Endothelial cell (in vitro differentiated cells): ENCODE measurements around the gene PARM1. TPM values are rescaled to one million over a fixed set of nuclear protein-coding genes. Genes with fewer than 3 reads are reported as not detected.
A peak's percentile ranks its signal among the peaks of the same experiment; 100 is the strongest.

ENCODE experiments used
- DNase-seq: peaks from one replicate; pipeline ENCODE4 v3.0.0; 2021; ENCODE audit warnings: low spot score
- H3K27ac Mint-ChIP-seq: one replicate; pipeline ENCODE4 v1.8.0; 2021; ENCODE audit warnings: mixed read lengths, inconsistent platforms; ENCODE audit not compliant: unreplicated experiment
- H3K27me3 Mint-ChIP-seq: one replicate; pipeline ENCODE4 v1.8.0; 2021; ENCODE audit warnings: mild to moderate bottlenecking, moderate library complexity, mixed read lengths, inconsistent platforms; ENCODE audit not compliant: unreplicated experiment
- H3K36me3 Mint-ChIP-seq: one replicate; pipeline ENCODE4 v1.8.0; 2021; ENCODE audit warnings: mild to moderate bottlenecking, low read depth, mixed read lengths, inconsistent platforms; ENCODE audit not compliant: unreplicated experiment
- H3K4me1 Mint-ChIP-seq: one replicate; pipeline ENCODE4 v1.8.0; 2021; ENCODE audit warnings: mild to moderate bottlenecking, mixed read lengths, inconsistent platforms; ENCODE audit not compliant: unreplicated experiment
- H3K4me3 Mint-ChIP-seq: one replicate; pipeline ENCODE4 v1.8.0; 2021; ENCODE audit warnings: mild to moderate bottlenecking, mixed read lengths, inconsistent platforms; ENCODE audit not compliant: unreplicated experiment
- H3K9me3 Mint-ChIP-seq: one replicate; pipeline ENCODE4 v1.8.0; 2021; ENCODE audit warnings: mixed read lengths, inconsistent platforms; ENCODE audit not compliant: unreplicated experiment
- CTCF ChIP-seq: fragments of 200-600 bp; sonication (generic); IDR thresholded peaks from one replicate; pipeline ENCODE4 v1.5.0; 2021; ENCODE audit warnings: antibody characterized with exemption; ENCODE audit not compliant: unreplicated experiment
- total RNA-seq: library from RNA; stranded (reverse); fragmentation: NEBNext Ultra II Directional; extraction: Animal tissue kit (Norgen Biotek cat#: 25700); gene quantifications from one replicate; pipeline ENCODE4 v1.2.1, GENCODE V29; 2021; ENCODE audit not compliant: unreplicated experiment

Gene PARM1
- total RNA-seq, 1 donor from 2014 or later: 0.18 TPM

DNA sequence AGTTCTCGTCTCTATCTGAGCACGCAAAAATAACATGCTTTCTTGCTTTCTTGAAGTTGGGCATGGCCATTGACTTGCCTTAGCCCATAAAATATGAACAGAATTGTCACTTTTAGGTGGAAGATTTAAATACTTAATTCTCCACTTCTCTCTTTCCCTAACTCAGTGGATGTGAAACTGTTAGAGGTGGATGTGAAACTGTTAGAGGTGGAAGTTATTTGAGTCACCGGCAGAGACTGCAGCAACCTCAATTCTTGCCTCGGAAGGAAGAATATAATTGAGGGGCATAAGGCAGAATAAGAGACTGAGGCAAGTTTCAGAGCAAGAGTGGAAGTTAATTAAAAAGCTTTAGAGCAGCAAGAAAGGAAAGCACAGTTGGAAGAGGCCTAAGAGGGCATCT, 2.8 kb upstream of the PARM1 start:
- Mint-ChIP-seq H3K4me3 (no peak overlapping the region), H3K36me3 (no peaks in the 10 kb centered on the region), H3K4me1 (peaks cover 11% of the 10 kb centered on the region), H3K27me3 (peaks cover 17% of the 10 kb centered on the region), H3K9me3 (no peaks in the 10 kb centered on the region), H3K27ac (no peak overlapping the region)
- TF ChIP-seq CTCF: no peak
- DNase-seq: no peak

DNA sequence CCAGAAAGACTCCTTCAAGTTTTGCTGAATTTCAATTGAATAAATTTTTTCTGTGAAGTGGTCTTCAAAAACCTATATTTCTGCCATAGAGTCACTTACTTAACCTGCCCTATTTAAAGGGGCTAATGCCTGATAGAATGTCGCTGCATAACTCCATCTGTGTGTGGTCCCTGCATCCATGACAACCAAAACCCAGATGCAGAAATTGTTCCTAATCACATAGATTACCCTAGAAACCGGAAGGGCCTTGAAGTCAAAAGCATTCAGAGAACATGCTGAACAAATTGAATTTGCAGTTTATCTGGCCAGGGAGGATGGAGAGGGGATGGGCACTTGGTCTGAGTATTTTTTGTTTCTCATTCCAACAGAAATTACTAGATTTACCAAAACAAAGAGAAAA, 1.5 kb upstream of the PARM1 start:
- Mint-ChIP-seq H3K4me1 (peaks cover 11% of the 10 kb centered on the region), H3K27me3 (peaks cover 17% of the 10 kb centered on the region), H3K27ac (no peak overlapping the region), H3K36me3 (no peaks in the 10 kb centered on the region), H3K4me3 (no peak overlapping the region), H3K9me3 (no peaks in the 10 kb centered on the region)
- no peak for TF ChIP-seq CTCF
- DNase-seq: no peak

GRCh38 chr4:74932010-74932409, 906 bp upstream of the PARM1 start:
- H3K27me3 Mint-ChIP-seq: peaks cover 17% of the 10 kb centered on the region
- DNase-seq: no peak
- no peaks in the 10 kb centered on the region for H3K9me3 Mint-ChIP-seq
- no peaks in the 10 kb centered on the region for H3K36me3 Mint-ChIP-seq
- no peak overlapping the region for H3K27ac Mint-ChIP-seq
- peaks cover 11% of the 10 kb centered on the region for H3K4me1 Mint-ChIP-seq
- no peak for TF ChIP-seq CTCF
- H3K4me3 Mint-ChIP-seq: no peak overlapping the region

DNA sequence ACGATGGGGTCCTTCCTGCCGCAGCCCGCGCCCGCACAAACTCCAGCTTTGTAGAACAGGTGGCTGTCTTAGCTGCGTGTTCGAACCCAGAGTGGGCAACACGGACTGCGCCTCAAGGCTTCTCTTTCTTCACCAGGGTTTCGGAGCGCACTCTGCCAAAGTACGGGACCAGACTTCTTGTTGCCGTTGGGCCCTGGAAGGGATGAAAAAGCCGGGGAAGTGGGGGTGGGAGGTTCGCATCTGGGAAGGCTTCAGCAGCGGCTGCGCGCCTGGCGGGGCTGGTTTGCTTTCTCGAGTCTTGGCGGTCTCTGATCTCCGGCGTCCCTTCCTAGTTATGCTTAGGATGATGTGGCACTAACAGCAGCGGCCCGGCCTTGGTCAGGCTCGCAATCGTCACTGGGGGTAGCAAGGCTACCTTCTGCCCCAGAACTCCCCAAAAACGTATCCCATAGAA, 673 bp downstream of the PARM1 start:
- Mint-ChIP-seq H3K27me3 (peaks cover 17% of the 10 kb centered on the region), H3K9me3 (no peaks in the 10 kb centered on the region), H3K4me3 (peak overlapping the region; percentile 81), H3K4me1 (peaks cover 11% of the 10 kb centered on the region), H3K27ac (no peak overlapping the region), H3K36me3 (no peaks in the 10 kb centered on the region)
- TF ChIP-seq CTCF: no peak
- DNase-seq: peak; percentile 5

GRCh38 chr4:74934016-74934831, 1.3 kb downstream of the PARM1 start:
- Mint-ChIP-seq H3K27me3 (peaks cover 17% of the 10 kb centered on the region), H3K9me3 (no peaks in the 10 kb centered on the region), H3K4me3 (peak overlapping the region; percentile 71), H3K36me3 (no peaks in the 10 kb centered on the region), H3K4me1 (peaks cover 11% of the 10 kb centered on the region), H3K27ac (no peak overlapping the region)
- TF ChIP-seq CTCF: no peak
- peak; percentile 34 for DNase-seq
